Measurements from ENCODE around the gene EXOC3L4.

DNA sequence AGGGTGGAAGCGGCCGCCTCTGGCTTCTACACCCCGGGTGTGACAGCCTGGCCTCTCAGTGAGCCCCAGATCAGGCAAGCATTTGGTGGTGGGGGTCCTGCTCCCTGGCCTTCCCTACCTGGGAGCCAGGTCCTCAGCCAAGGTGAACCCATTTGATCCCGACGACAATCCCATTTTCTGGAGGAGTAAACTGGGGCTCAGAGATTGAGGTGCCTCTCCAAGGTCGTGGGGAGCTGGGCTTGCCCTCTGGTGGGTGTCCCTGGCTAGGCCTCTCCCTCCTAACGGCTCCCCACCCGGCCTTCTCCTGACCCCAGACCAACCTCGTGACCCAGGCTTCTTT lies 2.7 kb upstream of the EXOC3L4 start:
- TF ChIP-seq, protein P1, sequence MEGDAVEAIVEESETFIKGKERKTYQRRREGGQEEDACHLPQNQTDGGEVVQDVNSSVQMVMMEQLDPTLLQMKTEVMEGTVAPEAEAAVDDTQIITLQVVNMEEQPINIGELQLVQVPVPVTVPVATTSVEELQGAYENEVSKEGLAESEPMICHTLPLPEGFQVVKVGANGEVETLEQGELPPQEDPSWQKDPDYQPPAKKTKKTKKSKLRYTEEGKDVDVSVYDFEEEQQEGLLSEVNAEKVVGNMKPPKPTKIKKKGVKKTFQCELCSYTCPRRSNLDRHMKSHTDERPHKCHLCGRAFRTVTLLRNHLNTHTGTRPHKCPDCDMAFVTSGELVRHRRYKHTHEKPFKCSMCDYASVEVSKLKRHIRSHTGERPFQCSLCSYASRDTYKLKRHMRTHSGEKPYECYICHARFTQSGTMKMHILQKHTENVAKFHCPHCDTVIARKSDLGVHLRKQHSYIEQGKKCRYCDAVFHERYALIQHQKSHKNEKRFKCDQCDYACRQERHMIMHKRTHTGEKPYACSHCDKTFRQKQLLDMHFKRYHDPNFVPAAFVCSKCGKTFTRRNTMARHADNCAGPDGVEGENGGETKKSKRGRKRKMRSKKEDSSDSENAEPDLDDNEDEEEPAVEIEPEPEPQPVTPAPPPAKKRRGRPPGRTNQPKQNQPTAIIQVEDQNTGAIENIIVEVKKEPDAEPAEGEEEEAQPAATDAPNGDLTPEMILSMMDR (IDR thresholded peaks at IDR 0.05; ENCODE audit: insufficient read depth, low read length): no peak
- TF ChIP-seq, protein P2, sequence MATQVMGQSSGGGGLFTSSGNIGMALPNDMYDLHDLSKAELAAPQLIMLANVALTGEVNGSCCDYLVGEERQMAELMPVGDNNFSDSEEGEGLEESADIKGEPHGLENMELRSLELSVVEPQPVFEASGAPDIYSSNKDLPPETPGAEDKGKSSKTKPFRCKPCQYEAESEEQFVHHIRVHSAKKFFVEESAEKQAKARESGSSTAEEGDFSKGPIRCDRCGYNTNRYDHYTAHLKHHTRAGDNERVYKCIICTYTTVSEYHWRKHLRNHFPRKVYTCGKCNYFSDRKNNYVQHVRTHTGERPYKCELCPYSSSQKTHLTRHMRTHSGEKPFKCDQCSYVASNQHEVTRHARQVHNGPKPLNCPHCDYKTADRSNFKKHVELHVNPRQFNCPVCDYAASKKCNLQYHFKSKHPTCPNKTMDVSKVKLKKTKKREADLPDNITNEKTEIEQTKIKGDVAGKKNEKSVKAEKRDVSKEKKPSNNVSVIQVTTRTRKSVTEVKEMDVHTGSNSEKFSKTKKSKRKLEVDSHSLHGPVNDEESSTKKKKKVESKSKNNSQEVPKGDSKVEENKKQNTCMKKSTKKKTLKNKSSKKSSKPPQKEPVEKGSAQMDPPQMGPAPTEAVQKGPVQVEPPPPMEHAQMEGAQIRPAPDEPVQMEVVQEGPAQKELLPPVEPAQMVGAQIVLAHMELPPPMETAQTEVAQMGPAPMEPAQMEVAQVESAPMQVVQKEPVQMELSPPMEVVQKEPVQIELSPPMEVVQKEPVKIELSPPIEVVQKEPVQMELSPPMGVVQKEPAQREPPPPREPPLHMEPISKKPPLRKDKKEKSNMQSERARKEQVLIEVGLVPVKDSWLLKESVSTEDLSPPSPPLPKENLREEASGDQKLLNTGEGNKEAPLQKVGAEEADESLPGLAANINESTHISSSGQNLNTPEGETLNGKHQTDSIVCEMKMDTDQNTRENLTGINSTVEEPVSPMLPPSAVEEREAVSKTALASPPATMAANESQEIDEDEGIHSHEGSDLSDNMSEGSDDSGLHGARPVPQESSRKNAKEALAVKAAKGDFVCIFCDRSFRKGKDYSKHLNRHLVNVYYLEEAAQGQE (IDR thresholded peaks at IDR 0.05; ENCODE audit: insufficient replicate concordance, low read depth): no peak
- TF ChIP-seq GABPA (IDR thresholded peaks at IDR 0.05; ENCODE audit: low read depth): no peak
- no peak for TF ChIP-seq POLR2AphosphoS5 (IDR thresholded peaks at IDR 0.05; ENCODE audit: low read depth)
- no peak for TF ChIP-seq SPI1 (IDR thresholded peaks at IDR 0.05; ENCODE audit: borderline replicate concordance, low read depth)

Measured in HL-60 (cell line).